ENCODE measurements around the gene AGT.
"Not testable (repeated sequence)": the region's sequence is repeated elsewhere in the genome, so short reads cannot be mapped to it uniquely, and the experiment has no call there.

AGT gene

DNA sequence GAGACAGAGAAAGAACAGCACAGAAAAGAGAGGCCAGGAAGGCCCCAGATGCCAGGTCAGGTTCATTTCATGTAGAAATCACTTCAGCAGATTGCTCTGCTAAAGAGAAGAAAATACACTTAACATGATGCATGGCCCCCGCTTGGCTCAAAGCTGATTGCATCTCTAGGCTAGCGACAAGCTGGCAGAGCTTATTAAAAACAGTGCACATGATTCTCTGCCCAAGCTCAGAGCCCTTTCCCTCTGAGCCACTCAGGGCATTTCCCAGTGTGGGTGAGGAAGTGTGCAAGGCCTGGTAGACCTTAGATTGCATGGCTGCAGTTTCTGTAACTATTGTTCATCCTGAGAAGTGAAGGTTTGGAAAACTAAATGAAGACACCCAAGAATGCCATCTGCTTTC lies 30.0 kb upstream of the AGT start:
- DNase-seq = no peak

GRCh38 chr1:230739564-230740290 lies 25.8 kb upstream of the AGT start:
- no peak for DNase-seq

DNA sequence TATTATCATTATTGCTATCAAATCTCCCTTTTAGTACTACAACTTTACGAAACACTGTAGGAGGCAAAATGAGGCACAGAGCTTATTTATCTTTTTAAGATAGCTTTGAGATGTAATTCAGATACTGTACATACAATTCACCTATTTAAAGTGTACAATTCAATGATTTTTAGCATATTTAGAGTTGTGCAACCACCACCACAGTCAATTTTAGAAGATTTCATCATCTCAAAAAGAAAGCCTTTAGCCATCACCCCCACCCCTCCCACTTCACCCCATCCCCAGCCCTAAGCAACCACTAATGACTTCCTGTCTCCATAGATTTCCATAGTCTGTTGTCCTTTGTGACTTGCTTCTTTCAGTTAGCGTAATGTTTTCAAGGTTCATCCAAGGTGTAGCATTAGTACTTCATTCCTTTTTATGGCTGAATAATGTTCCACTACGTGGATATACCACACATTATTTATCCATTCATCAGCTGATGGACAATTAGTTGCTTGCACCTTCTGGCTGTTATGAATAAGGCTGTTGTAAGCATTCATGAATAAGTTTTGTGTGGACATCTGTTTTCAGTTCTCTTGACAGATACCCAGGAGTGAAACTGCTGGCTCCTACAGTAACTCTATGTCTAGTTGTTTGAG lies 23.8 kb upstream of the AGT start:
- DNase-seq = no peak

- no peak for DNase-seq
Observed at GRCh38 chr1:230735447-230735846, 21.5 kb upstream of the AGT start.

DNA sequence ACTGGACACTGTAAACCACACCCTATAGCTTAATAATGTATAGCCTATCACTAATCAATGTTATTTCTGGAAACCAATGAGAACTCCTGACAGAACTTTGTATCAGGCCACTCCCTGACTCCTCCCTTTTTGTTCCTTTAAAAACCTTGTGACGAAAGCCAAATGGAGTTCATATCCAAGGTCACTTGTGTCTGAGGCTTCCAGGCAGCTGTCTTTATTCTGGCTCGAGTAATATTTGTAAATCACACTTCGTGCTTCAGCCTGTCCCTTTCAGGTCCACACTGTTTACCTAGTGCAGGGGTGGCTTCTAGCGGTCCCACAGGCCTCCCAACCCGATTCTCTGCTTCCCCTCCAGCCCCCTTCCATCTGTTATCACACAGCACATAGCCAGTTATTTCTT lies 17.1 kb upstream of the AGT start:
- DNase-seq = no peak

- no peak for DNase-seq
Observed at GRCh38 chr1:230728710-230729392, 14.9 kb upstream of the AGT start.

GRCh38 chr1:230725256-230726012 lies 11.5 kb upstream of the AGT start:
- no peak for DNase-seq

DNA sequence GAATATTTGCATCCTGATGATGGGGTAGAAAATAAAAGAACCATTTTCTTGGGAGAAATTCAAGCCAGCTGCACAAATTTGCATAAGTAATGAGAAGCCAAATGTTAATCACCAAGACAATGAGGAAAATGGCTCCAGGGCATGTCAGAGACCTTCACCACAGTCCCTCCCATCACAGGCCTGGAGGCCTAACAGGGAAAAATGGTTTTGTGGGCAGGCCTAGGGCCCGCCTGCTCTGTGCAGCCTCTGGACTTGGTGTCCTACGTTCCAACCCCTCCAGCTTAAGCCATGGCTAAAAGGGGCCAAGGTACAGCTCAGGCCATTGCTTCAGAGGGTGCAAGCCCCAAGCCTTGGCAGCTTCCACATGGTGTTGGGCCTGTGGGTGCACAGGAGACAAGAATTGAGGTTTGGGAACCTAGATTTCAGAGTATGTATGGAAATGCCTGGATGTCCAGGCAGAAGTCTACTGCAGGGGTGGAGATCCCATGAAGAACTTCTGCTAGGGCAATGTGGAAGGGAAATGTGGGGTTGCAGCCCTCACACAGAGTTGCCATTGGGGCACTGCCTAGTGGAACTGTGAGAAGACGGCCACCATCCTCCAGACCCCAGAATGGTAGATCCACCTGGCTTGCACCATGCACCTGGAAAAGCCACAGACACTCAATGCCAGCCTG lies 8.1 kb upstream of the AGT start:
- DNase-seq = not testable (repeated sequence)

DNA sequence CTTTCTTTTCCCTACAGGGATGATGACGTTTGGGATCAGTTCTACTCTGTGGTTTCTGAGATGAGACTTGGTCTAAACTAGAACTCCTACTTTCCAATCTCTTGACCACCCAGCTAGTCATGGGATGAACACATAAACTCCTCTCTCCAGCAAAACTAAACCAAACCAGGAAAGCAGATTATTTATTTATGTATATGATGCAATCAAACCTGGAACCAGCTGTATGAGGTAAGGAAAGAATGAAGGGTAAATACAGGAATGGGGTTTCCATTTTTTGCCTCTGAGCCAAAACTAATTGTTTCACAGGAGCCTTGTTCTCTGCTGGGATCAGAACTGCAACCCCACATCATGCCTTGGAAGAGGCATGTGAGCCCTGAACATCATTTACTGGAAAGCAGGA lies 3.3 kb upstream of the AGT start:
- no peak for DNase-seq

DNA sequence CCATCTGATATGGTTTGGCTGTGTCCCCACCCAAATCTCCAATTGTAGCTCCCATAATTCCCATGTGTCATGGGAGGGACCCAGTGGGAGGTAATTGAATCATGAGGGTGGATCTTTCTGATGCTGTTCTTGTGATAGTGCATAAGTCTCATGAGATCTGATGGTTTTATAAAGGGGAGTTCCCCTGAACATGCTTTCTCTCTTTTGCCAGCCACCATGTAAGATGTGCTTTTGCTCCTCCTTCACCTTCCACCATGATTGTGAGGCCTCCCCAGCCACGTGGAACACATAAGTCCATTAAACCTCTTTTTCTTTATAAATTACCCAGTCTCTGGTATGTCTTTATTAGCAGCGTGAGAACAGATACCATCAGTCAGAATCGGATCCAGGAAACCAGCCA lies 2.5 kb upstream of the AGT start:
- DNase-seq = not testable (repeated sequence)

DNA sequence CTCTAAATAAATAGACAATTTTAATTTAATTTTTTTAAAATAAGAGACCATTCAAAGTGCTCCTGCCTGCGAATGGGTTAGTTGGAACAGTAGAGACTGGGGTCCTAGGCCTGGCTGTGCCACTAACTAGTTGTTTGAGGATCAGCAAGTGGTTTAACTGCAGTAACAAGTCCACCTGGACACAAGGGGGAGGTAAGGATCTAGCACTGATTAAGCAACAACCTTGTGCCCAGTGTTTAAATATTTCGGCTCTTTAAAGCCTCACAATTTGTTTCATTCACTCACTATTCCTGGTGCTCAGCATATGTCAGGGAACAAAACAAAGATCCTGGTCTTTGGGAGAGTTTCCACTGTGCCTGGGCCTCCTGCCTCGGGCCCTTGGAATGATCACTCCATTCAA lies 1.6 kb upstream of the AGT start:
- no peak for DNase-seq

GRCh38 chr1:230713547-230713914 lies 391 bp downstream of the AGT start:
- no peak for DNase-seq

- DNase-seq = no peak
Observed at GRCh38 chr1:230713138-230713537, 784 bp downstream of the AGT start.

DNA sequence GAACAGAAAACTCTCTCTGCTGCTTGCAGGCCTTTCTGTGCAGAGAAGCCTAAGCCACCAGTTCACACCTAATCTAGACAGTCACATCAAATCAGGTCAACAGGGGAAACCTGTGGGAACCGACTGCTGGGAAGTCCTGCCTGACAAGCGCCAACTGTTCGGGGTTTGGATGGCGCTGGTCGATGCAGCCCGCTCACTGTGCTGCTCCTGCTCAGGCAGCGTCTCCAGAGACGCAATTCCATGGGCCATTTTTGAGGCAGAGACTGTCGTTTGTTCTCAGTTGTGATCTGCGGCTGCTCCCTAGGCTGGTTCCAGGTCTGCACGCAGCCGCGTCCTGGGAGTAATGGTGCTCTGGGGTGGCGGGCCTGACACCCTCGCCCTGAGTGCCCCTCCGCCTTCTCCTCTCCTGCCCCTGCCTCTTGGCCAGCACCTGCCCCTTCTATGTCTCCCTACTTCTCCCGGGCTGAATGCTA lies 1.4 kb downstream of the AGT start:
- DNase-seq = no peak

DNA sequence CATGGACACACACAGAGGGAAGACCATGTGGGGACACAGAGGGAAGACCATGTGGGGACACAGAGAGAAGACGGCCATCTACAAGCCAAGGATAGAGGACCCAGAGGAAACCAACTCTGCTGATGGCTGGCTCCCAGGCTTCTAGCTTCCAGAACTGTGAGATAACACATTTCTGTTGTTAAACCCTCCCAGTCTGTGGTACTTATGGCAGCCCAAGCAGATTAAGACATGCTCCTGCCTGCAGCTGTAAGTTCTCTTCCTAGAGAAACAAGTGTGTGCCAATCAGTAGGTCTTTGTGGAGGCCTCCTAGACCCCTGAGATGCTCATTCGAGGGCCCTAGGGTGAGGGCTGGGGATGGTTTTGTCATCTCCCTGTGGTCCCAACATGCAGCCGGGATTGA lies 2.7 kb downstream of the AGT start:
- no peak for DNase-seq

DNA sequence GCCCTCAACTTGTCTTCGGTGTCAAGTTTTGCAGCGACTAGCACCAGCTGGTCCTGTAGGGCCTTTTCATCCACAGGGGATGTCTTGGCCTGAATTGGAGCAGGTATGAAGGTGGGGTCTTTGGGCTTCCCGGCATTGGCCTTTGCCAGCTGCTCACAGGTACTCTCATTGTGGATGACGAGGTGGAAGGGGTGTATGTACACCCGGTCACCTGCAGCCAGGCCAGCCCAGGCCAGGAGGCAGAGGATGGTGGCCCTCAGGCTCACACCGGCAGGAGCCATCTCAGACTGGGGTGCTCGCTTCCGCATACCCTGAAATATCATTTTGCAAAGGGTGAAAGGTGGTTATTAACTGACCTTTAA lies 3.4 kb downstream of the AGT start:
- no peak for DNase-seq

DNA sequence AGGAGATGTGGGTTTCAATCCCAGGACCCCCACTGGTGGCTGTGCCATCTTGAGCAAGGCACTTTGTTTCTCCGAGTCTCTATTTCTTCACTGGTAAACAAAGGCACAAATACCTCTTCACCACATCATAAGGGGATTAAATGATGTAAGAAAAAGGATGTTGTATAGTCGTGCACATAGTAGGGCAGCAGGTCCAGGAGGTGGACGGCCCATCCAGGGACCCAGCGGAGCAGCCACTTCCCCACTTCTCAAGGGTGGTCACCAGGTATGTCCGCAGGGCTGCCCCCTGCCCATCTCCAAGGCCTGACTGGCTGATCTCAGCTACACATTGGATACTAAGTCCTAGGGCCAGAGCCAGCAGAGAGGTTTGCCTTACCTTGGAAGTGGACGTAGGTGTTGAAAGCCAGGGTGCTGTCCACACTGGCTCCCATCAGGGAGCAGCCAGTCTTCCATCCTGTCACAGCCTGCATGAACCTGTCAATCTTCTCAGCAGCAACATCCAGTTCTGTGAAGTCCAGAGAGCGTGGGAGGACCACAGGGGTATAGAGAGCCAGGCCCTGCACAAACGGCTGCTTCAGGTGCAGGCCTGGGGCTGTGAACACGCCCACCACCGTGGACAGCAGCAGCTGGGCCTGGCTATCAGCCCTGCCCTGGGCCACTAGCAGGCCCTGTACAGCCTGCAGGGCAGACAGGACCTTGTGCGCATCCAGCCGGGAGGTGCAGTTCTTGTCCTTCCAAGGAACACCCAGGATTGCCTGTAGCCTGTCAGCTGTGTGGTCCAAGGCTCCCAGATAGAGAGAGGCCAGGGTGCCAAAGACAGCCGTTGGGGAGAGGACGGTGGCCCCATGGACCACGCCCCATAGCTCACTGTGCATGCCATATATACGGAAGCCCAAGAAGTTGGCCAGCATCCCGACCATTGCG lies 4.0 kb downstream of the AGT start:
- DNase-seq = no peak

DNA sequence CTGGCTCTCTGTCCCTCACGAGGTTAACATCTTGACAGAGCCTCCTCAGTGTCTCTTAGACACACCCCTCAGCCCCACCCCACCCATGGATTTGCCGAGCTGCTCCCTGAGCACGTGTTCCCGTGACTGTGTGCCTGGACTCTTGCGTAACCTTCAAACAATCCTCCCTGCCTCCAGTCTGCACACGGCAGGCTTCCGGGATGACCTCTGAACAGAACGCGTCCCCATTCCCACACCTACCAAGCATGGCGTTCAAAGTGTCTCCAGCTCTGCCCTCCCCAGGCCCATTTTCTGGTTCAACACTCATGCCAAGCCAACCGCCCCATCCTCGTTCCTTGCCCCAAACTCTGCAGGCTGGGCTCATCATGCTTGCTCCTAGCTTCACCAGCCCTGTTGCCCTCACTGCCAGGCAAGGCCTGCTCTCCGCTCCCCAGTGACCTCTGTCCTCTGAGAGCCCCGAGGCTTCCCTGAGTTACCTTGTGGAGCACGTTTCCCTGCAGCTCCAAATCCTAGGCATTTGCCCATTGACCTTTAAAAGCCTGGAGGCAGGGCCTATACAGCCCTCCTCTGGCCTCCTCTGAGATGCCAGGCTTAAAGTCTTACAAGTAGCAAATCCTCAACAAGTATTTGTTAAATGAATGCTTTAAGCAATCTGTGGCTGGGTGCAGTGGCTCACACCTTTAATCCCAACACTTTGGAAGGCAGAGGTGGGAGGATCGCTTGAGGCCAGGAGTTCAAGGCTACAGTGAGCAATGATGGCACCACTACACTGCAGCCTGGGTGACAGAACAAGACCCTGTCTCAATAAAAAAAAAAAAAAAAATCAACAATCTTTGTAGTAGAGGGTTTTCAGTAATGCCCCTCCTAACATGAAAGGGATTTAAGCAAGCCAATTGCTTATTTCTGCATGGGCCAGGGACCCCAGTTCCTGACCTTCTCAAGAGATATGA lies 5.0 kb downstream of the AGT start:
- DNase-seq = no peak

GRCh38 chr1:230707732-230708630 lies 5.9 kb downstream of the AGT start:
- DNase-seq = no peak

All from DMS 273 treated with DMSO at 0.1 percent for 48 hours (cell line).